Measurements from ENCODE around the gene PPP1R2. TPM values are rescaled to one million over a fixed set of nuclear protein-coding genes. Genes with fewer than 3 reads are reported as not detected.

The PPP1R2 gene
- total and polyA plus RNA-seq, 2 donors (not counting 3 experiments of a cell fraction or from before 2014, with no cell fraction given), result 19.9 to 37.3 TPM

DNA sequence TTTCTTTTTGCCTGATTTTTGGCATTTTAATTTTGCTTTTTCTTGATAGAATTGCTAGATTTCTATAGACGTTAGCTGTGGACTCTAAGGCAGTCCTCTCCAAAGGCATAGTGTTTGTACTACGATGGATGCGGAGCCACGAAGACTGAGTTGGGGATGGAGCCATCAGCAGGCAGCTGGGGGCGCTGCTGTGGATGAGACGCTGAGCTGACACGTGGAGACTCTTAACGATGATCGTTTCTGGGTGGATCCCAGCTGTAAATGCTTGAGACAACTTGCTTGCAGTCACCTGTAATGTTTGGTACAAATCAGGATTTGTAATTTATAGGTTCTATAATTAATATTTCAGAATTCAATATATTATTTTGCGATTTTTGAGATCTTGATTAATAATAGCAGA lies 13.3 kb upstream of the PPP1R2 start:
- POLR2A ChIA-PET, result interaction anchor here (0.6 kb wide), 1 partner anchor 1270 kb away, joined by 3 read pairs; no protein-coding TSS in a partner anchor
- BruUV-seq (replicated peaks), result no TSS peak

More for the DNA sequence above, 13.3 kb upstream of the PPP1R2 start:
- intact Hi-C loops (cut with micrococcal nuclease) (no loop called here), dilution Hi-C loops (cut with MboI; ENCODE audit: extremely low pct_ligation_motif_present, low sequenced_read_pairs) (no loop called here)
- H3K27me3 ChIP-seq (ENCODE audit: control insufficient read depth in 2 of 2, insufficient read depth in 2 of 2, low read length in 2 of 2), result peaks cover 5 to 32% of the 10 kb centered on the region in 2 experiments
- no peak overlapping the region for H3K4me3 ChIP-seq (replicated peaks in 1 of 3; ENCODE audit: insufficient read depth in 1 of 3, low read depth in 1 of 3, low read length in 3 of 3)
- no peaks in the 10 kb centered on the region for H3K4me1 ChIP-seq (ENCODE audit: control insufficient read depth, extremely low read depth, insufficient read depth, low read length)
- FAIRE-seq (no peak), DNase-seq (ENCODE audit: low read depth, low spot score) (no peak)
- no peaks in the 10 kb centered on the region for H3K9me1 ChIP-seq (replicated peaks; ENCODE audit: control insufficient read depth, extremely low read depth, insufficient read depth, low read length)
- no peaks in the 10 kb centered on the region for H3K9me3 ChIP-seq (replicated peaks; ENCODE audit: control insufficient read depth, insufficient read depth, low read length)
- CTCF ChIA-PET, result interaction anchor here (1.0 to 1.5 kb wide), 3 partner anchors 10 to 54 kb away, joined by 4 to 7 read pairs (median 5); partner anchors contain the start of gene PPP1R2
- H4K20me1 ChIP-seq (replicated peaks; ENCODE audit: control insufficient read depth, extremely low read depth, insufficient read depth, low read length), result no peaks in the 10 kb centered on the region
- TF ChIP-seq, protein P1, sequence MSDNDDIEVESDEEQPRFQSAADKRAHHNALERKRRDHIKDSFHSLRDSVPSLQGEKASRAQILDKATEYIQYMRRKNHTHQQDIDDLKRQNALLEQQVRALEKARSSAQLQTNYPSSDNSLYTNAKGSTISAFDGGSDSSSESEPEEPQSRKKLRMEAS (IDR thresholded peaks at IDR 0.05; ENCODE audit: insufficient read depth, insufficient read length), result no peak
- TF ChIP-seq CTCF (IDR thresholded peaks at IDR 0.05; ENCODE audit: extremely low read depth in 1 of 2, insufficient read depth in 1 of 2, low read depth in 1 of 2, low read length in 2 of 2), result peak; percentile 22 to 37
- no peak for TF ChIP-seq POLR2AphosphoS5 (IDR thresholded peaks at IDR 0.05; ENCODE audit: insufficient read depth, low read depth, low read length)
- H3K4me2 ChIP-seq (ENCODE audit: insufficient read depth, low read length), result no peak overlapping the region
- H3K9ac ChIP-seq (replicated peaks; ENCODE audit: extremely low read depth, insufficient read depth, low read length), result no peak overlapping the region
- H3K27ac ChIP-seq (ENCODE audit: insufficient read depth, low read depth, low read length), result no peak overlapping the region
- no peaks in the 10 kb centered on the region for H3K79me2 ChIP-seq (ENCODE audit: control insufficient read depth, insufficient read depth, low read length)
- no peak overlapping the region for H2AFZ ChIP-seq (ENCODE audit: low read depth, low read length)
- no peaks in the 10 kb centered on the region for H3K36me3 ChIP-seq (ENCODE audit: control insufficient read depth in 2 of 2, extremely low read depth in 1 of 2, insufficient read depth in 2 of 2, low read length in 2 of 2)
